Right lobe of liver (tissue), 6 donors: ENCODE data around the gene HES2. TPM values are rescaled to one million over a fixed set of nuclear protein-coding genes. Genes with fewer than 3 reads are reported as not detected.

Experiments
- ATAC-seq, 4 donors: fragments of 200-7000 bp; cut with Tn5 transposase; one replicate each; pipeline ENCODE4 v1.9.1; 2020; ENCODE audit warnings: mild to moderate bottlenecking in 4 of 4, moderate library complexity in 4 of 4
- DNase-seq, 3 donors: peaks; one replicate each; pipeline ENCODE4 v3.0.0-alpha.2; 2020
- H3K27ac ChIP-seq, 3 donors: fragments of 200-600 bp; one replicate each; pipeline ENCODE4 v1.8.0; 2022
- H3K27me3 ChIP-seq, 2 donors: fragments of 200-600 bp; one replicate each; pipeline ENCODE4 v1.8.0; 2022
- H3K36me3 ChIP-seq, 4 donors: fragments of 200-600 bp; sonication (generic) in 1 of 4; one replicate each; pipeline versions ENCODE4 v1.5.1 to v1.8.0; 2017 to 2022; ENCODE audit warnings: control low read depth in 1 of 4
- H3K4me1 ChIP-seq, 4 donors: fragments of 200-600 bp; sonication (generic) in 1 of 4; one replicate each; pipeline versions ENCODE4 v1.5.1 to v1.8.0; 2017 to 2022; ENCODE audit warnings: control low read depth in 1 of 4
- H3K4me3 ChIP-seq, 3 donors: fragments of 200-600 bp; one replicate each; pipeline ENCODE4 v1.8.0; 2022
- H3K9me3 ChIP-seq, 4 donors: fragments of 200-600 bp; sonication (generic) in 1 of 4; one replicate each; pipeline versions ENCODE4 v1.5.1 to v1.8.0; 2017 to 2022; ENCODE audit warnings: control low read depth in 1 of 4
- CTCF ChIP-seq, 4 donors: fragments of 200-600 bp in 3 of 4; fragments of 450-650 bp in 1 of 4; IDR thresholded peaks; one replicate each; pipeline versions ENCODE4 v1.5.1 to v1.8.0; 2016 to 2022; ENCODE audit warnings: antibody characterized with exemption in 4 of 4, mild to moderate bottlenecking in 2 of 4
- POLR2A ChIP-seq: fragments of 450-650 bp; IDR thresholded peaks from one replicate; pipeline ENCODE4 v1.6.1; 2017; ENCODE audit warnings: antibody characterized with exemption, mild to moderate bottlenecking
- WGBS: methylation state at CpG from one replicate; pipeline ENCODE4 v1.1.6; 2018; ENCODE audit warnings: low coverage, low lambda C conversion rate; ENCODE audit not compliant: insufficient coverage; ENCODE audit errors: missing lambda C conversion rate; 5-methylcytosine and 5-hydroxymethylcytosine counted together
- intact Hi-C, 2 donors: fragments of 100-400 bp; cut with DNase I; formaldehyde crosslinking; loops; one replicate each; pipeline versions ENCODE4 v1.11.2 to v1.14.1; 2022
- total RNA-seq, 6 experiments: library from RNA; depleted of rRNA in 2 of 6; stranded (reverse); fragments of >200 nt in 2 of 6; fragmentation: NEBNext Ultra II Directional in 3 of 6; extraction: Animal tissue kit (Norgen Biotek cat#: 25700) in 3 of 6; gene quantifications; one replicate each; pipeline versions ENCODE4 v1.1.0 to v1.2.4, GENCODE V29; 2016 to 2023
- donor health status: DM: no; HTN: yes; CAD: no.
- donor health status: DM: no; HTN: no; CAD: no.
- donor health status: DM: no; HTN: no; CAD: no.
- donor health status: DM: no; HTN: yes; CAD: no.
- donor health status: DM: no; HTN: yes; CAD: no.

The HES2 gene
- total RNA-seq, 6 experiments from 2014 or later, result 0.27 to 1.2 (median 0.68) TPM; not detected in 3

DNA sequence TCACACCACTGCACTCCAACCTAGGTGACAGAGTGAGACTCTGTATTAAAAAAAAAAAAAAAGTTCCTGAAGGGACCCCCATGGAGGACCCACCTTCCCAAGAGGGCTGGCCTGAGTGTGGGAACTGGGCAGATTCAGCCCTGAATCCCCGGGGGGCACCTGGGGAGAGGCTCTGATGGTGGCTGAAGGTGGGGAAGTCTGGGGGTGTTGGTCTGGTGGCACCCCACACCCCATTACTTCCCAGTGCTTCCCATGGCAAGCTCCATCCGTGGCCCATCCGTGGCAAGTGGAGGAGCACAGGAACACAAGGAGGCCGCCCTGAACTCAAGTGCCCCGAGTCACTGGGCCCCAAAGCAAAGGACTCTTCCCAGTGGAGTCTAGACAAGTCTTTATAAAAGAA, 47.0 kb upstream of the HES2 start:
- 100% methylated on average over 1 of the region's 5 CpGs for WGBS
- Histone ChIP-seq H3K36me3 (no peaks in the 10 kb centered on the region), H3K27ac (no peak overlapping the region), H3K4me3 (no peak overlapping the region), H3K9me3 (no peaks in the 10 kb centered on the region), H3K27me3 (no peaks in the 10 kb centered on the region), H3K4me1 (peaks cover 0 to 13% (median 4%) of the 10 kb centered on the region in 4 donors)
- no peak for DNase-seq
- ATAC-seq, result no peak
- intact Hi-C loops, result no loop called here
- TF ChIP-seq POLR2A (no peak), CTCF (IDR thresholded peaks at IDR 0.05) (no peak)

DNA sequence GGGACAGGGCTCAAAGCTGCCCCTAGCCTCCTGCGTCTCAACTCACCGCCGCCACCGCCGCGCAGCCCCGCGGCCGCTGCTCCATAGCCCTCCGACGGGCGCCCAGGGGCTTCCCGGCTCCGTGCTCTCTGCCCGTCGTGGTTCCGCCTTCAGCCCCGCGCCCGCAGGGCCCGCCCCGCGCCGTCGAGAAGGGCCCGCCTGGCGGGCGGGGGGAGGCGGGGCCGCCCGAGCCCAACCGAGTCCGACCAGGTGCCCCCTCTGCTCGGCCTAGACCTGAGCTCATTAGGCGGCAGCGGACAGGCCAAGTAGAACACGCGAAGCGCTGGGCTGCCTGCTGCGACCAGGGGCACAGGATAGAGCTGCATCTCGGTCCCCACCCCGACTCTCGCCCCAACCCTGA, 46.3 kb upstream of the HES2 start, which contains the start of gene TNFRSF25:
TSS of gene TNFRSF25 (minus strand) at position 151 of the 400 bp plus-strand sequence. CDS start at position 85, 66 bp downstream.
- peak in 1 of 3 donors; percentile 52 for DNase-seq
- no CpG with 5 or more reads among the region's 43 CpGs for WGBS
- Histone ChIP-seq H3K36me3 (no peaks in the 10 kb centered on the region), H3K27me3 (no peaks in the 10 kb centered on the region), H3K9me3 (no peaks in the 10 kb centered on the region), H3K4me3 (no peak within 1 kb of the TSS), H3K4me1 (peaks cover 0 to 13% (median 4%) of the 10 kb centered on the region in 4 donors), H3K27ac (no peak within 1 kb of the TSS)
- intact Hi-C loops, result no loop called here
- no peak for ATAC-seq
- TF ChIP-seq POLR2A, result no peak
- no peak for TF ChIP-seq CTCF (IDR thresholded peaks at IDR 0.05)

- ATAC-seq (no peak), DNase-seq (no peak)
- TF ChIP-seq CTCF (IDR thresholded peaks at IDR 0.05) (no peak), POLR2A (no peak)
- no CpG with 5 or more reads among the region's 21 CpGs for WGBS
- no peak overlapping the region for H3K27ac ChIP-seq
- H3K27me3 ChIP-seq, result no peaks in the 10 kb centered on the region
- intact Hi-C loops, result no loop called here
- no peaks in the 10 kb centered on the region for H3K36me3 ChIP-seq
- no peak overlapping the region for H3K4me3 ChIP-seq
- peaks cover 0 to 13% (median 4%) of the 10 kb centered on the region in 4 donors for H3K4me1 ChIP-seq
- no peaks in the 10 kb centered on the region for H3K9me3 ChIP-seq
These were observed 45.8 kb upstream of the HES2 start for GRCh38 chr1:6465461-6466005.

GRCh38 chr1:6464915-6465314, 45.2 kb upstream of the HES2 start:
- TF ChIP-seq CTCF (IDR thresholded peaks at IDR 0.05), result no peak
- TF ChIP-seq POLR2A, result no peak
- no peak overlapping the region for H3K27ac ChIP-seq
- peaks cover 0 to 13% (median 4%) of the 10 kb centered on the region in 4 donors for H3K4me1 ChIP-seq
- WGBS, result 44% methylated on average over 2 of the region's 5 CpGs
- no peaks in the 10 kb centered on the region for H3K9me3 ChIP-seq
- H3K27me3 ChIP-seq, result no peaks in the 10 kb centered on the region
- DNase-seq, result no peak
- no peaks in the 10 kb centered on the region for H3K36me3 ChIP-seq
- H3K4me3 ChIP-seq, result no peak overlapping the region
- no peak for ATAC-seq
- intact Hi-C loops, result no loop called here
